Myocyte (in vitro differentiated cells): ENCODE data around the gene PRR11. TPM values are rescaled to one million over a fixed set of nuclear protein-coding genes. Genes with fewer than 3 reads are reported as not detected.
A peak's percentile ranks its signal among the peaks of the same experiment; 100 is the strongest.
"Not testable (repeated sequence)": the region's sequence is repeated elsewhere in the genome, so short reads cannot be mapped to it uniquely, and the experiment has no call there.

Experiments used
- DNase-seq: peaks from one replicate; pipeline ENCODE4 v3.0.0-alpha.2; 2012; ENCODE audit warnings: low read depth
- total RNA-seq: library from RNA; depleted of rRNA; stranded (reverse); fragments of >200 nt; gene quantifications from 2 replicates; pipeline ENCODE4 v1.2.3, GENCODE V29; 2014

PRR11 gene
- total RNA-seq, 1 donor from 2014 or later: 0.59 TPM

DNA sequence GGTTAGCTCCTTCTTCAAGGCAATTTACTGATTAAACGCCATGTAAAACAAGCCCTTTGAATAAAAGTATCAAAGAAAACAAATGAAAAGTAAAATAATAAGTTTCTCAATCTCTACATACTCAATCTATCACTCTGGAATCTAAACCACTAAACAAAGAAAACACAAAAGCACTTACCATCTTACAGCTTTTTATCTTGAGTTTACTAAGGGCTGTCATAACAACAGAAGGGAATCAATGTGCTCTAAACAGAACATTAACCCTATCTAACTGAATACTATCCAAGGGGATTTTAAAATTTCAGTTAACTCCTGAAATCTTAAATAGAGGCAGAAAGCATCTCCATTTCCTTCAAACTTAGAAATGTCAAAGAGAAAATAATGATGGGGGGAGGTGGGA is 4.0 kb upstream of the PRR11 start:
- no peak for DNase-seq

DNA sequence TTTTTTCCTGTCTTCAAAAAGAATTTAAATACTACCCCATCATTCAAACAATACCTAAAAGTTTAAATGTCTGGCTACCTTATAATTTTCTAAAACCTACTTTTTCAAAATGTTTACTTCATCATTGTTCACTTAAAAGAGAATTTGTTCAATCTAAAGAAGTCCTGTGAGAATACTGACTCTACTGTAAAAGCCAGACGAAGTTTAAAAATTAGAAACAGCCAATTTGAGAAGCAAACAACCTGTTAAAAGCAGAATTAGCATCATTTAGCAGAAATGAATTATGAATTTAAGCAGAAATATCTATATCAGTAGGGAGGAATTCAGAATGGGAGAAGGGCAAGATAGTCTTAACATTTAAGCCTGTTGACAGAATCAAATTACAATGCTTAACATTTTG is 2.6 kb upstream of the PRR11 start:
- no peak for DNase-seq

DNA sequence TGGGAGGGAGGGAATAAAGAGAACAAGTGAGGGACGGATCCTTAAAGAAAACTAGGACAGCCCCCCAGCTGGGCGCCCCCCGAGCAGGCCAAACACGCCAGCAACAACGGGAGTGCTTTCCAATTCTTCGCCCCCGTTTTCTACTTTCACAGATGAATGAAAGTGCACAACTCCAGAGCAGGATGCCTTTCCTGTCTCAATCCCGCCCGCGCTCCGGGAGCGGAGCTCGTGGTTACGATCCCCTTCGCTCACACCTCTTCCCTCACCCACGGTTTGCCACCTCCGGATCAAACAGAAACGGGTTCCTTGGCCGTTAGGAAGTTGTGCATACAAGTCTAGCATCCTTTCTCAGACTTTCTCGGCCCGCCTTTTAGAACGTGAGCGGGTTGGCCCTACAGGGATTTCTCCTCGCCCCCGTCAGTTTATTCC is 1.2 kb upstream of the PRR11 start:
- DNase-seq: peak; percentile 49

DNA sequence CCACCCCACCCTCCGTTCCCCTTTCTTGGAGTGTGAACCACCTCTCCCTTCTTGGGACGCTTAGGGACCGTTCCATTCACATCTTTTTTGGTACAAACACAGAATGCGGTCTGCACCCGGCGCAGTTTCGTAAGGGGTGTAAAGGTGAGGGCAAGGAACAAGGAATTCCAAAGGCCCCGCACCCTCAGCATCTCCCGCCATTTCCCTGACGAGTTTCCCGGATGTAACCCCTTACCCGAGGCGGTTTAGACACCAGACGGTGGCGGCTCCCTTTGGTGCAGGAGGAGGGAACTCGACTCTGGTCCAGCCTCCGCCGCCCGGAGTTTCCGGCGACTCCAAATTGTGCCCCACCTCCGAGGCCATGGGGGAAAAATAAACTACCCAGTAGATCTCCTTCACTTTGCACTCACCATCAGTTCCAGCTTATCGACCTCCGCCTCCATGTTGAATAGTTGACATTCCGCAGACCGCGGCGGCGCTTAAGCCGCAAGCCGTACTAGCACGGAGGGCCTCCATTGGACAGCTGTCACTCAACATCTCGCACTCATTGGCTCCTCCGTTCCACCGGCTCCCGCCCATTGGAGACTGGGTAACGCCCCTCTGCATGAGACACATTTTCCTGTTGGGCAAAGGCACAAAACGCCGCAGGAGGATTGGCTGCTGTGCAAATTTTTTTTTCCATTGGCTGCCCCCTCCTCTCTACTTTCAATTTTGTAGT is 666 bp upstream of the PRR11 start, which contains the start of gene SKA2:
Gene SKA2, minus strand, starts transcription at position 466 of the 718 bp plus-strand sequence. Its CDS starts 23 bp downstream, at position 443.
- DNase-seq: no peak

DNA sequence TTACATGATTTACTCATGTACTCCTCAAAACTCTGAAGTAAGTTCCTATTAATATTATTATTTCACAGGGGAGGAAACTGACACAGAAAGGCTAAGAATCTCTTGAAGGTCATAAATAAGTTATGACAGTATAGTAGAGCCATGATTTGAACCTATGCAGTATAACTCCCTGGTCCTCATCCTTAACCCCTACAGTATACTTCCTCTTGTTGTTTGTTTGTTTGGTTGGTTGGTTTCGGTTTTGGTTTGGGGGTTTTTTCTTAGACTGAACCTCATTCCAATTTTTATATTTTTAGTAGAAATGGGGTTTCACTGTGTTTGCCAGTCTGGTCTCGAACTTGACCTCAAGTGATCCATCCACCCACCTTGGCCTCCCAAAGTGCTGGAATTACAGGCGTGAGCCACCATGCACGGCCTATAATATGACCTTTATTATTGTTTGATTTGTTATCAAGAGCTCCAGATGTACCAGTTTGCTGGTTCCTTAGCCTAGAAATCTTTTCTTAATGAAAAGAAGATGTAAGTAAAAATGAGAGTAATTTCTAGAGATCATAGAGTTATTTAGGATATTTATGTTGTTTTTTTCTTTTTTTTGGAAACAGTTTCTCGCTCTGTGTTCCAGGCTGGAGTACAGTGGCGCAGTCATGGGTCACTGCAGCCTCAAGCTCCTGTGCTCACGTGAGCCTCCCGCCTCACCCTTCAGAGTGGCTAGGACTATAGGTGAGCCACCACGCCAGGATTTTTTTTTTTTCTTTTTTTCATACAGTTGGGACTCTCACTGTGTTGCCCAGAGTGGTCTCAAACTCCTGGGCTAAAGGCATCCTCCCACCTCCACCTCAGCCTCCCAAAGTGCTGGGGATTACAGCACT is 4.8 kb downstream of the PRR11 start:
- peak; percentile 24 for DNase-seq

DNA sequence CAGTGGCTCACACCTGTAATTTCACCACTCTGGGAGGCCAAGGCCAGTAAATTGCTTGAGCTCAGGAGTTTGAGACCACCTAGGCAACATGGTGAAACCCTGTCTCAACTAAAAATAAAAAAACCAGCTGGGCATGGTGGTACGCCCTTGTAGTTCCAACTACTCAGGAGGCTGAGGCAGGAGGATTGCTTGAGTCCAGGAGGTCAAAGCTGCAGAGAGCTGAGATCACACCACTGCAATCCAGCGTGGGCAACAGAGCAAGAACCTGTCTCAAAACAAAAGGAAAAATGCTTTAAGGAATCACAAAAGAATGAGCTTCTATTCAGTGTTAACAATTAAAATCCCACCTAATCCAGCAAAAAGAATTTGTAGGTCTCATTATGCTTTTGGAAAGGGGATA is 5.9 kb downstream of the PRR11 start:
- no peak for DNase-seq

DNA sequence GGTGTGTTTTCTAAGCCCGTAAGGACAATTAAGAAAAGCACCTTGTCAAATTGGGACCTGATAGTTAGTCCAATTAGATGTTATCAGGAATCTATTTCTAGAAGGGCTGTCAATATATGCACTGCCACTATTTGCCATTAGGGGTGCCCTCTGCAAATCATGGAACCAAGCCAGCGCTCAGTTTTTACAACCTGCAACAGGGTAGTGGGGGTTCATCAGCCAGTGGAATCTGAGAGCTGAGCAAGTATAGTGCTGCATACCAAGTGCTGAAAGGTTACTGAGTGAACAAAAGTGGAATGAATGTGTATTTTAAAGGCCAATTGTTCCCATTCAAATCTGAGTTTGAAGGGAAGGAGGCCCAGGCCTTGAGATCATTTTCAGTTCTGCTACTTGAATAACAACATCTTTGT is 10.4 kb downstream of the PRR11 start:
- DNase-seq: peak; percentile 71

DNA sequence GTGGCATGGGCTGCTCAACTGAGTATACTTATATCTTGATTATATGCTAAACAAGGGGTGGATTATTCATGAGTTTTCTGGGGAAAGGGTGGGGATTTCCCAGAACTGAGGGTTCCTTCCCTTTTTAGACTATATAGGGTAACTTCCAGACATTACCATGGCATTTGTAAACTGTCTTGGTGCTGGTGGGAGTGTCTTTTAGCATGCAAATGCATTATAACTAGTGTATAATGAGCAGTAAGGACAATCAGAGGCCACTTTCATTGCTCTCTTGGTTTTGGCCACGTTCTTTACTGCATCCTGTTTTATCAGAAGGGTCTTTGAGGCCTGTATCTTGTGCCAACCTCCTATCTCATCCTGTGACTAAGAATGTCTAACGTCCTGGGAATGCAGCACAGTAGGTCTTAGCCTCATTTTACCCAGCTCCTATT is 12.0 kb downstream of the PRR11 start:
- DNase-seq: no peak

DNA sequence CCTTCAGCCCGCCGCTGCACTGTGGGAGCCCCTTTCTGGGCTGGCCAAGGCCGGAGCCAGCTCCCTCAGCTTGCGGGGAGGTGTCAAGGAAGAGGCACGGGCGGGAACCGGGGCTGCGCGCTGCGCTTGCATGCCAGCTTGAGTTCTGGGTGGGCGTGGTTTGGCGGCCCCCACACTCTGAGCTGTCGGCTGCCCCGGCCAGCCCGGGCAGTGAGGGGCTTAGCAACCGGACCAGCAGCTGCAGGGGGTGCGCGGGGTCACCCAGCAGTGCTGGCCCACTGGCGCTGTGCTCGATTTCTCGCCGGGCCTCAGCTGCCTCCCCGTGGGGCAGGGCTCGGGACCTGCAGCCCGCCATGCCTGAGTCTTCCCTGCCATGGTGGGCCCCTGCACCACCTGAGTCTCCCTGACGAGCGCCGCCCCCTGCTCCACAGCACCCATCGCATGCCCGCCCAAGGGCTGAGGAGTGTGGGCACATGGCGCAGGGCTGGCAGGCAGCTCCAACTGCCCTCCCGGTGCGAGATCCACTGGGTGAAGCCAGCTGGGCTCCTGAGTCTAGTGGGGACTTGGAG is 17.0 kb downstream of the PRR11 start:
- DNase-seq: no peak

DNA sequence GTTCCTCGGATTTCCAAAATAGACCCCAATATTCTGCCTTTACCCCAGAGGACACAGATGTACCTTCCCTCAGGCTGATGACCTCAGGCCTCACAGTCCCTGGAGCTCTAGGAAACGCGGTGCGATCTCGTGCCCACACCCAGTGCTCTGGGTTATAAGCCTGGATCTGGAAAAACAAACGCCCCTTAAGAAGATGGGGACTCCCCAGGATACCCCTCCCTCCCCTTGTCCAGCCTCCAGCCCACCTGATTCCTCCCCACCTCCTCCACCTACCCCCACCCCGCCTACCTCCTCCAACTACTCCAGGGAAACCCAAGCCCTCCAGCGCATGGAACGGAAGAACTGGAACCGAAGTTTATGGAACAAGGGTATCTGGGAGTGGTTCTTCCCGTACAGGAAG is 19.1 kb downstream of the PRR11 start:
- DNase-seq: no peak

DNA sequence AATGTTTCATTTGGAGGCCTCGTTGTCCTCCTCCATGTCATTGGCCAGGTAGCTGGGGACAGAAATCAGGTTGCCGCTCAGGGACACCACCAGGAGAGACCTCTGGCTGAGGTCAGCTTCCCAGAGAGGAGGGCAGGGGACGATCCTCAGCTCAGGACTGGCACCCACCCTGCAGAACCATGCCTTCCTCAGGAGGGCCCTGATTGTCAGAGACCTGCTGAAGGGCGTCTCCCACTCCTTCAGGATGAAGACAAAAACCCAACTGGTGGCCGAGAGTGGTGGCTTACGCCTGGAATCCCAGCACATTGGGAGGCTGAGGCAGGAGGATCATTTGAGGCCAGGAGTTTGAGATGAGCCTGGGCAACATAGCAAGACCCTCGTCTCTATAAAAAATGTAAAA is 19.5 kb downstream of the PRR11 start:
- DNase-seq: no peak

DNA sequence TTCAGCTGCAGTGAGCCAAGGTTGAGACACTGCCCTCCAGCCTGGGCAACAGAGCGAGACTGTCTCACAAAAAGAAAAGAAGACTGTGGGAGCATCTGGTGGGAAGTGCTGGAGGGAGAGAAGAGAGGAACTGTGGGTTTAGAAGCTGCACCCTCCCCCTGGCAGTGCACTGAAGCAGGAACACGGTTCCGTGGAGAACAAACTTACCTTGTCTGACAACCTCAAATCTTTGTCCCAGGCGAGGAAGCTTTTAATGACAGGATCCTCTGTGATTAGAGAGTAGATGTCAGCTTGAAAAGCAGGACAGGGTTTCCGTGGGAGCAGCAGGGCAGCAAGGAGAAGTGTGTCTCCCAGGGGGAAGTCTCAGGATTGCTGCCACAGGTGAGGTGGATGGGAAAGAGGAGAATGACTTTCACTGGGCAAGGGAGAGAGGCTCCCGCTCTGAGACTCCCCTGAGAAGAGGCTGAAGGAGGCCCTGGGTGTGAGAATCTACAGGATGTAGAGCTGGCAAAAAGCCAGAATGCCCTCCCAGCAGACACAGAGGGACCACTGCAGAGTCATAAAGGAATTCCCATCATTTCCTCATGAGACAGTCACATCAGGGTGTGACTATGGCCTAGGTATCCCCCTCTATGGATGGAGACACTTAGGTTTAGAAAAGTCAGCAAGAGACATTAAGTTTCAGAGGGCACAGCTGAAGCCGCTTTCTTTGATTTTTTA is 22.9 kb downstream of the PRR11 start:
- no peak for DNase-seq

DNA sequence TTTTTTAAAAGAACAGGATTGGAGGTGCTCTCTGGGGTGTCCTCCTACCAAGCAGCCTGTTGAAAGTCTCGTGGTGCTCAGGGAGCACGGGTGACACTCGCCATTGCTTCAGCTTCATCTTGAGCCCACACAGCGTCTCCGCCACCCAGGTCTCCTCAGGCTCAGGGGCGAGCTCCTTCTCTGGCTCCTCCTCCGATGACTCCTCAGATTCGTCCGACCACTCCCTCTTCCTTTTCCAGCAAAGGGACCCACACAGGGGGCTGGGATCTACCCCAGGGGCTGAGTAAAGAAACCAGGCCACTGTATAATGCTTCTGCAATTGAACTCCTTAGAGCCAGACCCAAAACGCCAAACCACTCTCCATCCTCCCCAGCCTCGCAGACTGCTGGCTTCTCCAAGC is 24.1 kb downstream of the PRR11 start:
- not testable (repeated sequence) for DNase-seq

DNA sequence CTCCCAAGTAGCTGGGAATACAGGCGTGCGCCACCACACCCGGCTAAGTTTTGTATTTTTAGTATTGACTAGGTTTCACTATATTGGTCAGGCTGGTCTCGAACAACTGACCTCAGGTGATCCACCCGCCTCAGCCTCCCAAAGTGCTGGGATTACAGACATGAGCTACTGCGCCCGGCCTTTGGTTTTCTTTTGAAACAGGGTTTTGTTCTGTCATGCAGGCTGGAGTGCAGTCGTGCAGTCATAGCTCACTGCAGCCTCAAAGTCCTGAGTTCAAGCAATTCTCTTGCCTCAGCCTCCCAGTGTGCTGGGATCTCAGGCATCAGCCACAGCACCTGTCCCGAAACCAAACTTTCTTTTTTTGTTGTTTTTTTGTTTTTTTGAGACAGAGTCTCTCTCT is 25.1 kb downstream of the PRR11 start:
- no peak for DNase-seq

DNA sequence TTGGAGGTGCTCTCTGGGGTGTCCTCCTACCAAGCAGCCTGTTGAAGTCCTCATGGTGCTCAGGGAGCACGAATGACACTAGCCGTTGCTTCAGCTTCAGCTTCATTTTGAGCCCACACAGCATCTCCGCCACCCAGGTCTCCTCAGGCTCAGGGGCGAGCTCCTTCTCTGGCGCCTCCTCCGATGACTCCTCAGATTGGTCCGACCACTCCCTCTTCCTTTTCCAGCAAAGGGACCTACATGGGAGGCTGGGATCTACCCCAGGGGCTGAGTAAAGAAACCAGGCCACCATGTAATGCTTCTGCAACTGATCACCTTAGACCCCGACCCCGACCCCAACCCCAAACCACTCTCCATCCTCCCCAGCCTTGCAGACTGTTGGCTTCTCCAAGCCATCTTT is 25.9 kb downstream of the PRR11 start:
- DNase-seq: no peak

DNA sequence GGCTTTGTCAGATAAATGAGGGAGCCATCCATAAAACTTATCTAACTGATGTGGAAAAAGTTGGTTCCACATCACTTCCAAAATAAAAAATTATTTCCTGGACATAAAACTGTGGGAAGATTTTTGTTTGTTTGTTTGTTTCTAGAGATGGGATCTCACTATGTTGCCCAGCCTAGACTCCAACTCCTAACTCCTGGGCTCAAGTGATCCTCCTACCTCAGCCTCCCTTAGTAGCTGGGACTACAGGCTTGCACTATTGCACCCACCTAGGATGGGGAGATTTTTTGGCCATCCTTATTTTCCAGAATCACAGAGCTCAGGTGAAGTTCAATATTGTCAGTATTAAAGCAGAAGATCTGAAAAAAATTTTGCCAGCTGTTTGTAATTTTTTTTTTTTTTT is 30.5 kb downstream of the PRR11 start:
- no peak for DNase-seq

DNA sequence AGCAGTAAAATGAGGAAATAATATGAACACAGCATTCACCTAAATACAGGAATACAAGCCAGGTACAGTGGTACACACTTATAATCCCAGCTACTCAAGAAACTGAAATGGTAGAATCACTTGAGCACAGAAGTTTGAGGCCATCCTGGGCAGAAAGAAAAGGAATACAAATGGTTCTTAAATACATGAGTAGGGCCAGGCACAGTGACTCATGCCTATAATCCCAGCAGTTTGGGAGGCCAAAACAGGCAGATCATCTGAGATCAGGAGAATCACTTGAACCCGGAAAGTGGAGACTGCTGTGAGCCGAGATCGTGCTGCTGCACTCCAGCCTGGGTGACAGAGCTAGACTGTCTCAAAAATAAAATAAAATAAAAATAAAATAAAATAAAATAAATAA is 31.3 kb downstream of the PRR11 start:
- DNase-seq: no peak

DNA sequence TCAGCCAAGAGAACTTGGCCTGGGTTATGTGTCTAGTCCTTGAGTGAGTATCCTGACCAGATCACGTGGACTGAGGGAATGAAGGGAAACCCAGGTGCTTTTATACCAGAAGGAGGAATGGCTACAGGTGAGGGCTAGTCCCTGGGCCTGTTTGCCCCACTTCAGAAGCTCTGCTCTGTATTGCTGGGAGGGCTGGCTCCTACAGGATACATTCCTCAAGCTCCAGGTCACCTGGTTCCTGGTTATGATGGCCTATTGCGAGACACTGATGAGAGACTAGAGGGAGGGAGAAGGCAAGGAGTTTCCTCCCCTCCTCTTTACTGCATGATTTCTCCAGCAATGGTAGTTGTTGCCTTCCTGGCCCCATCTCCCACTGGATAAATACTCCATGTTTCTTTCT is 35.3 kb downstream of the PRR11 start:
- no peak for DNase-seq

DNA sequence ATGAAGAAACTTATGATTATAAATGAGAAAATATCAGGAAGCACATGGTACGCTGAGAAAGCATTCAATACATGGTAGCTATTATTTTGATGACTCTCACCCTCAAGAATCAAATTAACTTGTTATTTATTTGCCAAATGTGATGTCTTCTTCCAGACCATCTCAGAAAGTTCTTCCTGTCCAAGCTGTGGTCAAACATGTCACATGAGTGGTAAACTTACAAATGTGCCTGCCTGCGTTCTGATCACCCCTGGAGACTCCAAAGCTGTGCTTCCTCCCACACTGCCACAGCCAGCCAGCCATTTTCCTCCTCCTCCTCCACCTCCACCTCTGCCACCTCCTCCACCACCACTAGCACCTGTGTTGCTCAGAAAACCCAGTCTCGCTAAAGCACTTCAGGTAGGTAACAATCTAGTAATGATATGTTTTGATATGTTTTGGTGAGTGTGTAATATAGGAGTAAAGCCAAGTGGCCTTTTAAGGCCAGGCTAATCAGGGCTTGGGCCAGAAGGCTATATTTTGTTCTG is 37.9 kb downstream of the PRR11 start:
- DNase-seq: no peak

DNA sequence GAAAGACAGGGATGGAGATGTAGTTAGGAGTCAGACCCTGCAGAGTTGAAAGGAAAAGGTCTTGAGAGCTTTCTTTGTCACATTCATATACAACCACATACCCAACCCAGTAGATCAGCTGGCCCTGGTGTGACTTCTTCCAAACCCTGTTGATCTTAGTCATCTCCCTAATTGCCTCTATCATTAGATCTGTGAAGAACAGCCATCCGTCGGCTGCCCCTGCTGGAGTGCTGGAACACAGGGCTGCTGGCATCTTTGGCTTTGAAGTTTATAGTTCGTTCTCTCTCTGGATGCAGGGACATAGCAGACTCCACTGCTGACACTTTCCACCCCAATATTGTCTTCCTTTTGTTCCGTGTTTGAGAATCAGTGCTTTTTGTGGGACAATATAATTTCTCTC is 43.9 kb downstream of the PRR11 start:
- no peak for DNase-seq

DNA sequence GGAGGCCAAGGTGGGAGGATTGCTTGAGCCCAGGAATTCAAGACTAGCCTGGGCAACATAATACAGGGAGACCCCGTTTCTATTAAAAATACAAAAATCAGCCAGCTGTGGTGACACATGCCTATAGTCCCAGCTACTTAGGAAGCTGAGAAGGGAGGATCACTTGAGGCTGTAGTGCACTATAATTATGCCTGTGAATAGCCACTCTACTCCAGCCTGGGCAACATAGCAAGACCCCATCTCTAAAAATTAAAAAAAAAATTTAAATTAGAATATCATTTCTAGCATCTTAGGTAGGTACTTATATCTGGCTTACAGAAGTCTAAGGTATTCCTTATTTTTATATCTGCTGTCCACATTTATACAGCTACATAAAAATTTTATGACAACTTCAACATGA is 46.8 kb downstream of the PRR11 start:
- no peak for DNase-seq
